Astrocyte of the spinal cord (primary cell): ENCODE data around the gene SNX10.

Source experiments
- DNase-seq: peaks from one replicate; pipeline ENCODE4 v3.0.0; 2011; ENCODE audit warnings: low read depth, low spot score
- H3K4me3 ChIP-seq: 2 replicates; pipeline ENCODE4 v1.5.1; 2011; ENCODE audit warnings: low read depth, mild to moderate bottlenecking, low read length, moderate library complexity
- CTCF ChIP-seq: IDR thresholded peaks from 2 replicates; pipeline ENCODE4 v1.5.1; 2012; ENCODE audit warnings: low read depth, mild to moderate bottlenecking, low read length, inconsistent platforms
- in situ Hi-C: cut with HindIII; loops from 2 replicates; pipeline ENCODE4 v1.10.0; 2017; ENCODE audit warnings: low sequenced_read_pairs

The SNX10 gene

GRCh38 chr7:26308551-26308950, 16.9 kb downstream of the SNX10 start:
- no peak for DNase-seq
- no peak overlapping the region for H3K4me3 ChIP-seq
- in situ Hi-C loops: no loop called here
- TF ChIP-seq CTCF: no peak

GRCh38 chr7:26309089-26309488, 17.4 kb downstream of the SNX10 start:
- in situ Hi-C loops: no loop called here
- DNase-seq: no peak
- TF ChIP-seq CTCF: no peak
- H3K4me3 ChIP-seq: no peak overlapping the region

GRCh38 chr7:26311798-26312197, 20.1 kb downstream of the SNX10 start:
- DNase-seq: no peak
- H3K4me3 ChIP-seq: no peak overlapping the region
- in situ Hi-C loops: no loop called here
- no peak for TF ChIP-seq CTCF

- no peak for DNase-seq
- in situ Hi-C loops: no loop called here
- no peak overlapping the region for H3K4me3 ChIP-seq
- no peak for TF ChIP-seq CTCF
These were observed 25.5 kb downstream of the SNX10 start for GRCh38 chr7:26317211-26317610.

GRCh38 chr7:26318921-26319320, 27.3 kb downstream of the SNX10 start:
- TF ChIP-seq CTCF: no peak
- no peak for DNase-seq
- no peak overlapping the region for H3K4me3 ChIP-seq
- in situ Hi-C loops: no loop called here

- DNase-seq: no peak
- TF ChIP-seq CTCF: no peak
- H3K4me3 ChIP-seq: no peak overlapping the region
- in situ Hi-C loops: no loop called here
These were observed 28.0 kb downstream of the SNX10 start for GRCh38 chr7:26319636-26320035.

- H3K4me3 ChIP-seq: no peak overlapping the region
- TF ChIP-seq CTCF: no peak
- in situ Hi-C loops: no loop called here
- no peak for DNase-seq
These were observed 29.2 kb downstream of the SNX10 start for GRCh38 chr7:26320878-26321277.
